GM23248 (cell line): ENCODE data around the gene FKBP8.

Experiments used
- EZH2 ChIP-seq: fragments of 200-600 bp; sonication (generic); IDR thresholded peaks from 2 replicates; pipeline ENCODE4 v1.6.1; 2018; ENCODE audit warnings: antibody characterized with exemption, mild to moderate bottlenecking; ENCODE audit not compliant: insufficient read depth, poor library complexity, severe bottlenecking
- EZH2phosphoT487 ChIP-seq: fragments of 200-600 bp; sonication (generic); IDR thresholded peaks from 2 replicates; pipeline ENCODE4 v1.6.1; 2018; ENCODE audit warnings: antibody characterized with exemption, moderate library complexity, mild to moderate bottlenecking, low read depth; ENCODE audit not compliant: insufficient read depth

GRCh38 chr19:18483119-18483890, 60.1 kb downstream of the FKBP8 start:
- TF ChIP-seq EZH2phosphoT487 (no peak), EZH2 (no peak)
